Astrocyte (in vitro differentiated cells and primary cell): ENCODE measurements around the gene MKS1. TPM values are rescaled to one million over a fixed set of nuclear protein-coding genes. Genes with fewer than 3 reads are reported as not detected.

Source experiments
- DNase-seq: peaks from one replicate; pipeline ENCODE4 v3.0.0-alpha.2; 2010; ENCODE audit warnings: low read depth
- FAIRE-seq: peaks from 2 replicates; lab custom pipeline; 2011; peaks lifted over from hg19 to GRCh38; lab: Jason Lieb, UNC
- H2AFZ ChIP-seq: 2 replicates; pipeline ENCODE4 v1.6.0; 2012; ENCODE audit warnings: low read depth, low read length, inconsistent platforms
- H3K27ac ChIP-seq: 2 replicates; pipeline ENCODE4 v1.5.1; 2011; ENCODE audit warnings: low read depth, low read length, inconsistent platforms
- H3K27me3 ChIP-seq: 2 replicates; pipeline ENCODE4 v1.6.0; 2011; ENCODE audit warnings: low read length, inconsistent platforms; ENCODE audit not compliant: insufficient read depth
- H3K36me3 ChIP-seq: 2 replicates; pipeline ENCODE4 v1.5.1; 2011; ENCODE audit warnings: low read length, inconsistent platforms; ENCODE audit not compliant: insufficient read depth
- H3K4me1 ChIP-seq: 2 replicates; pipeline ENCODE4 v1.5.1; 2011; ENCODE audit warnings: low read length, inconsistent platforms; ENCODE audit not compliant: insufficient read depth
- H3K4me2 ChIP-seq: 2 replicates; pipeline ENCODE4 v1.6.0; 2012; ENCODE audit warnings: low read length, inconsistent platforms
- H3K4me3 ChIP-seq: 2 replicates; pipeline ENCODE4 v1.5.1; 2011; ENCODE audit warnings: low read depth, mild to moderate bottlenecking, low read length, inconsistent platforms; ENCODE audit not compliant: insufficient read depth
- H3K79me2 ChIP-seq: 2 replicates; pipeline ENCODE4 v1.6.0; 2012; ENCODE audit warnings: mild to moderate bottlenecking, low read length, inconsistent platforms; ENCODE audit not compliant: insufficient read depth
- H3K9ac ChIP-seq: 2 replicates; pipeline ENCODE4 v1.6.0; 2012; ENCODE audit warnings: mild to moderate bottlenecking, low read length, inconsistent platforms
- H3K9me3 ChIP-seq: 2 replicates; pipeline ENCODE4 v1.5.1; 2012; ENCODE audit warnings: low read depth, mild to moderate bottlenecking, low read length, inconsistent platforms; ENCODE audit not compliant: insufficient read depth
- H4K20me1 ChIP-seq: 2 replicates; pipeline ENCODE4 v1.6.0; 2012; ENCODE audit warnings: low read length, inconsistent platforms; ENCODE audit not compliant: insufficient read depth
- H3K27ac Mint-ChIP-seq: one replicate; pipeline ENCODE4 v1.8.0; 2021; ENCODE audit warnings: mild to moderate bottlenecking, mixed read lengths; ENCODE audit not compliant: unreplicated experiment
- H3K27me3 Mint-ChIP-seq: one replicate; pipeline ENCODE4 v1.8.0; 2021; ENCODE audit warnings: low read depth, mixed read lengths; ENCODE audit not compliant: unreplicated experiment
- H3K36me3 Mint-ChIP-seq: one replicate; pipeline ENCODE4 v1.8.0; 2021; ENCODE audit warnings: low read depth, mixed read lengths; ENCODE audit not compliant: unreplicated experiment
- H3K4me1 Mint-ChIP-seq: one replicate; pipeline ENCODE4 v1.8.0; 2021; ENCODE audit warnings: low read depth, mixed read lengths; ENCODE audit not compliant: unreplicated experiment
- H3K4me3 Mint-ChIP-seq: one replicate; pipeline ENCODE4 v1.8.0; 2021; ENCODE audit warnings: mild to moderate bottlenecking, moderate library complexity, mixed read lengths; ENCODE audit not compliant: unreplicated experiment
- H3K9me3 Mint-ChIP-seq: one replicate; pipeline ENCODE4 v1.8.0; 2021; ENCODE audit warnings: mild to moderate bottlenecking, mixed read lengths; ENCODE audit not compliant: unreplicated experiment
- CTCF ChIP-seq: IDR thresholded peaks from 2 replicates; pipeline ENCODE4 v1.5.1; 2011; ENCODE audit warnings: low read depth, mild to moderate bottlenecking, inconsistent platforms, low read length, moderate library complexity; ENCODE audit not compliant: insufficient read depth
- EZH2 ChIP-seq: IDR thresholded peaks from 2 replicates; pipeline ENCODE4 v1.6.1; 2012; ENCODE audit warnings: mild to moderate bottlenecking, low read length, inconsistent platforms; ENCODE audit not compliant: insufficient read depth
- total RNA-seq: library from RNA; stranded (reverse); gene quantifications from 2 replicates; pipeline ENCODE4 v1.2.1, GENCODE V29; 2021

The MKS1 gene
- total RNA-seq, 1 donor from 2014 or later = 12.0 TPM

GRCh38 chr17:58227733-58228132 lies 8.7 kb upstream of the MKS1 start:
- Mint-ChIP-seq H3K4me1 (peaks cover 24% of the 10 kb centered on the region), H3K36me3 (no peaks in the 10 kb centered on the region), H3K9me3 (no peaks in the 10 kb centered on the region), H3K27ac (no peak overlapping the region), H3K4me3 (no peak overlapping the region), H3K27me3 (no peaks in the 10 kb centered on the region)
- Histone ChIP-seq H2AFZ (no peak overlapping the region), H4K20me1 (no peaks in the 10 kb centered on the region), H3K27me3 (no peaks in the 10 kb centered on the region), H3K9me3 (no peaks in the 10 kb centered on the region), H3K36me3 (no peaks in the 10 kb centered on the region), H3K4me1 (peaks cover 18% of the 10 kb centered on the region), H3K79me2 (no peaks in the 10 kb centered on the region), H3K4me3 (no peak overlapping the region), H3K9ac (no peak overlapping the region), H3K4me2 (no peak overlapping the region), H3K27ac (no peak overlapping the region)
- TF ChIP-seq EZH2 = no peak
- TF ChIP-seq CTCF = no peak
- DNase-seq (no peak), FAIRE-seq (no peak)

GRCh38 chr17:58224315-58224714 lies 5.3 kb upstream of the MKS1 start:
- Mint-ChIP-seq H3K27me3 (no peaks in the 10 kb centered on the region), H3K4me1 (peaks cover 9% of the 10 kb centered on the region), H3K27ac (peak overlapping the region; percentile 97), H3K9me3 (no peaks in the 10 kb centered on the region), H3K4me3 (peak overlapping the region; percentile 66), H3K36me3 (no peaks in the 10 kb centered on the region)
- DNase-seq (peak; percentile 80), FAIRE-seq (no peak)
- H3K4me1 ChIP-seq = peaks cover 13% of the 10 kb centered on the region
- H2AFZ ChIP-seq = no peak overlapping the region
- H3K27ac ChIP-seq = peak overlapping the region; percentile 68
- H3K27me3 ChIP-seq = no peaks in the 10 kb centered on the region
- H4K20me1 ChIP-seq = no peaks in the 10 kb centered on the region
- H3K4me2 ChIP-seq = peak overlapping the region; percentile 69
- no peaks in the 10 kb centered on the region for H3K36me3 ChIP-seq
- H3K79me2 ChIP-seq = no peaks in the 10 kb centered on the region
- no peak overlapping the region for H3K4me3 ChIP-seq
- peak overlapping the region; percentile 40 for H3K9ac ChIP-seq
- TF ChIP-seq CTCF (no peak), EZH2 (no peak)
- H3K9me3 ChIP-seq = no peaks in the 10 kb centered on the region

GRCh38 chr17:58219789-58220183 lies 731 bp upstream of the MKS1 start:
- H3K4me1 ChIP-seq = peaks cover 14% of the 10 kb centered on the region
- H3K79me2 ChIP-seq = no peaks in the 10 kb centered on the region
- Mint-ChIP-seq H3K27me3 (no peaks in the 10 kb centered on the region), H3K9me3 (no peaks in the 10 kb centered on the region), H3K4me1 (peaks cover 10% of the 10 kb centered on the region), H3K4me3 (peak overlapping the region; percentile 91), H3K27ac (peak overlapping the region; percentile 89), H3K36me3 (no peaks in the 10 kb centered on the region)
- peak overlapping the region; percentile 96 for H3K4me3 ChIP-seq
- H3K27ac ChIP-seq = no peak overlapping the region
- peak overlapping the region; percentile 93 for H3K9ac ChIP-seq
- no peaks in the 10 kb centered on the region for H3K9me3 ChIP-seq
- H3K36me3 ChIP-seq = no peaks in the 10 kb centered on the region
- no peak for DNase-seq
- H4K20me1 ChIP-seq = no peaks in the 10 kb centered on the region
- no peak for FAIRE-seq
- H2AFZ ChIP-seq = peak overlapping the region; percentile 99
- H3K27me3 ChIP-seq = no peaks in the 10 kb centered on the region
- TF ChIP-seq CTCF = no peak
- no peak for TF ChIP-seq EZH2
- peak overlapping the region; percentile 99 for H3K4me2 ChIP-seq
